NOMO-1 (cell line): ENCODE results near the gene PDAP1.
"Not testable (repeated sequence)": the region's sequence is repeated elsewhere in the genome, so short reads cannot be mapped to it uniquely, and the experiment has no call there.

Source experiments
- DNase-seq, 2 experiments: peaks; one replicate each; lab custom pipeline; 2025; ENCODE audit not compliant: unreplicated experiment in 2 of 2; lab: John Stamatoyannopoulos, UW

Gene PDAP1

GRCh38 chr7:99357701-99358490, 50.5 kb downstream of the PDAP1 start:
- no peak for DNase-seq

- no peak for DNase-seq
Observed at GRCh38 chr7:99355098-99355497, 53.3 kb downstream of the PDAP1 start.

GRCh38 chr7:99352247-99352646, 56.1 kb downstream of the PDAP1 start:
- no peak for DNase-seq

- DNase-seq = not testable (repeated sequence)
Observed at GRCh38 chr7:99350641-99351040, 57.8 kb downstream of the PDAP1 start.
